Measurements from ENCODE around the gene ANKLE1. TPM values are rescaled to one million over a fixed set of nuclear protein-coding genes. Genes with fewer than 3 reads are reported as not detected.
"Not testable (repeated sequence)": the region's sequence is repeated elsewhere in the genome, so short reads cannot be mapped to it uniquely, and the experiment has no call there.

The ANKLE1 gene
- total RNA-seq, 1 donor from 2014 or later: 4.9 TPM

DNA sequence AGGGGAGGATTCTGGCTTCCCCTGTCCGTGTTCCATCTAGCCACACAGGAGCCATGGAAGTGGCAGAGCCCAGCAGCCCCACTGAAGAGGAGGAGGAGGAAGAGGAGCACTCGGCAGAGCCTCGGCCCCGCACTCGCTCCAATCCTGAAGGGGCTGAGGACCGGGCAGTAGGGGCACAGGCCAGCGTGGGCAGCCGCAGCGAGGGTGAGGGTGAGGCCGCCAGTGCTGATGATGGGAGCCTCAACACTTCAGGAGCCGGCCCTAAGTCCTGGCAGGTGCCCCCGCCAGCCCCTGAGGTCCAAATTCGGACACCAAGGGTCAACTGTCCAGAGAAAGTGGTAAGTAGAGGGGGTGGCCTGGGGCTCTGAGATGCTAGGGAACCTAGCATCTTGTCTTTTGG, 12.9 kb upstream of the ANKLE1 start:
- H3K36me3 Mint-ChIP-seq (ENCODE audit: low read depth): peaks cover 3% of the 10 kb centered on the region
- H3K4me3 Mint-ChIP-seq: peak overlapping the region; percentile 78
- no peak for DNase-seq (ENCODE audit: low read depth, low spot score)
- peaks cover 5% of the 10 kb centered on the region for H3K9me3 Mint-ChIP-seq
- peaks cover 14% of the 10 kb centered on the region for H3K4me1 Mint-ChIP-seq
- peaks cover 2% of the 10 kb centered on the region for H3K27me3 Mint-ChIP-seq (ENCODE audit: low read depth)
- no peak overlapping the region for H3K27ac Mint-ChIP-seq (ENCODE audit: unreplicated experiment)
- TF ChIP-seq, protein P1, sequence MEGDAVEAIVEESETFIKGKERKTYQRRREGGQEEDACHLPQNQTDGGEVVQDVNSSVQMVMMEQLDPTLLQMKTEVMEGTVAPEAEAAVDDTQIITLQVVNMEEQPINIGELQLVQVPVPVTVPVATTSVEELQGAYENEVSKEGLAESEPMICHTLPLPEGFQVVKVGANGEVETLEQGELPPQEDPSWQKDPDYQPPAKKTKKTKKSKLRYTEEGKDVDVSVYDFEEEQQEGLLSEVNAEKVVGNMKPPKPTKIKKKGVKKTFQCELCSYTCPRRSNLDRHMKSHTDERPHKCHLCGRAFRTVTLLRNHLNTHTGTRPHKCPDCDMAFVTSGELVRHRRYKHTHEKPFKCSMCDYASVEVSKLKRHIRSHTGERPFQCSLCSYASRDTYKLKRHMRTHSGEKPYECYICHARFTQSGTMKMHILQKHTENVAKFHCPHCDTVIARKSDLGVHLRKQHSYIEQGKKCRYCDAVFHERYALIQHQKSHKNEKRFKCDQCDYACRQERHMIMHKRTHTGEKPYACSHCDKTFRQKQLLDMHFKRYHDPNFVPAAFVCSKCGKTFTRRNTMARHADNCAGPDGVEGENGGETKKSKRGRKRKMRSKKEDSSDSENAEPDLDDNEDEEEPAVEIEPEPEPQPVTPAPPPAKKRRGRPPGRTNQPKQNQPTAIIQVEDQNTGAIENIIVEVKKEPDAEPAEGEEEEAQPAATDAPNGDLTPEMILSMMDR (conservative IDR thresholded peaks at IDR 0.05): no peak

DNA sequence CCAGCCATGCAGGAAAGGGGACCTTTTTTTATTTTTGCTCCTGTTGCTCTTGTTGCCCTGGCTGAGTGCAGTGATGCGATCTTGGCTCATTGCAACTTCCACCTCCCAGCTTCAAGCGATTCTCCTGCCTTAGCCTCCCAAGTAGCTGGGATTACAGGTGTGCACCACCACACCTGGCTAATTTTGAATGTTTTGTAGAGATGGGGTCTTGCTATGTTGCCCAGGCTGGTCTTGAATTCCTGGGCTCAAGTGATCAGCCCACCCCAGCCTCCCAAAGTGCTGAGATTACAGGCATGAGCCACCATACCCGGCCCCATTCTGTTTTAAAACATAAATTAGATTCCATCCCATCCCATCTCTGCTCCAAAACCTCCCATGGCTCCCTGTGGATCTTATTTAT, 6.8 kb upstream of the ANKLE1 start:
- peaks cover 11% of the 10 kb centered on the region for H3K36me3 Mint-ChIP-seq (ENCODE audit: low read depth)
- H3K4me1 Mint-ChIP-seq; DNase-seq (ENCODE audit: low read depth, low spot score); H3K27ac Mint-ChIP-seq (ENCODE audit: unreplicated experiment); H3K27me3 Mint-ChIP-seq (ENCODE audit: low read depth); H3K9me3 Mint-ChIP-seq; H3K4me3 Mint-ChIP-seq: not testable (repeated sequence)

DNA sequence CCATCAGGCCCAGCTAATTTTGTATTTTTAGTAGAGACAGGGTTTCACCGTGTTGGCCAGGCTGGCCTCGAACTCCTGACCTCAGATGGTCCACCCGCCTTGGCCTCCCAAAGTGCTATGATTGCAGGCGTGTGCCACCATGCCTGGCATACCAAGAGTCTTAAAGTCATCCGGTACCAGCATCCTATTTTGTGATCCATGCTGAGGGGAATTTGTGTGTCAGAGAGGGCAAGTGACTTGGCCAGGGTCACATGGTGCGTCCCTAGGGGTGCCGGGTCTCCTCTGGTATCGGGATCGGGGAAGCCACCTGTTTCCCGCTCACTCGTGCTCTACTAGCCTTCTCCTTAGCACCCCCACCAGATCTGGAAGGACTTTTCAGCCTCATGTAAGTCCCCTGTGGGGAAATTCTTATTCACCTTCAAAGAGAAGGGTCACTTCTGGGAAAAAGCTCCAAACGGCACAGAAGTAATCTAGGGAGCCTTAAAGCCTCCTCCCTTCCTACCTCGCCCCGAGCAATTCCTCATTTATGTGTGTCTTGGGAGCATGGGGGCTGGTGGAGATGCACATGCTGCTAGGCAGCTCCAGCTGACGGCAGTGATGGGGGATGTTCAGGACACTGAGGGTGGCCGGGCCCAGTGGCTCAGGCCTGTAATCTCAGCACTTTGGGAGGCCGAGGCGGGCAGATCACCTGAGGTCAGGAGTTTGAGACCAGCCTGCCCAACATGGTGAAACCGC, 6.1 kb upstream of the ANKLE1 start:
- Mint-ChIP-seq H3K27ac (ENCODE audit: unreplicated experiment) (no peak overlapping the region), H3K9me3 (no peaks in the 10 kb centered on the region), H3K27me3 (ENCODE audit: low read depth) (no peaks in the 10 kb centered on the region), H3K4me1 (no peaks in the 10 kb centered on the region), H3K4me3 (peak overlapping the region; percentile 35), H3K36me3 (ENCODE audit: low read depth) (peaks cover 9% of the 10 kb centered on the region)
- TF ChIP-seq, protein P1 (conservative IDR thresholded peaks at IDR 0.05): no peak
- no peak for DNase-seq (ENCODE audit: low read depth, low spot score)

DNA sequence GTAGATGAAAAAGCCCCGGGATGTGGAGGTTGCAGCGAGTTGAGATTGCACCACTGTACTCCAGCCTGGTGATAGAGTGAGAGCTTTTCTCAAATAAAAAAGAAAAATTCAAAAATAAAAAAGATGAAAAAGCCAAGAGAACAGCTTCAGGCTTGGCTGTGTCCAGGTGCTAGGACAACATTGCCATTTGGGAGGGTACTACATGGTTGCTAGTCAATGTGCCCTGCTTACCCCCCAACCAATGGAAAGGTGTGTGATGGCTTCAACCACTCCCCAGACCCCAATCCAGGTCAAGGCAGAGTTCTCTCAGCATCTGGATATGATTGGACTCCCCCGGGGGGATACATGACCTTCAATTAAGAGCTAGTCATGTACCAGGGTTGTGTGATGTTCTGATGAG, 2.3 kb upstream of the ANKLE1 start:
- H3K27me3 Mint-ChIP-seq (ENCODE audit: low read depth): peaks cover 14% of the 10 kb centered on the region
- TF ChIP-seq, protein P1 (conservative IDR thresholded peaks at IDR 0.05): no peak
- H3K36me3 Mint-ChIP-seq (ENCODE audit: low read depth): peaks cover 9% of the 10 kb centered on the region
- no peak overlapping the region for H3K27ac Mint-ChIP-seq (ENCODE audit: unreplicated experiment)
- H3K9me3 Mint-ChIP-seq: no peaks in the 10 kb centered on the region
- peaks cover 6% of the 10 kb centered on the region for H3K4me1 Mint-ChIP-seq
- H3K4me3 Mint-ChIP-seq: no peak overlapping the region
- DNase-seq (ENCODE audit: low read depth, low spot score): no peak

DNA sequence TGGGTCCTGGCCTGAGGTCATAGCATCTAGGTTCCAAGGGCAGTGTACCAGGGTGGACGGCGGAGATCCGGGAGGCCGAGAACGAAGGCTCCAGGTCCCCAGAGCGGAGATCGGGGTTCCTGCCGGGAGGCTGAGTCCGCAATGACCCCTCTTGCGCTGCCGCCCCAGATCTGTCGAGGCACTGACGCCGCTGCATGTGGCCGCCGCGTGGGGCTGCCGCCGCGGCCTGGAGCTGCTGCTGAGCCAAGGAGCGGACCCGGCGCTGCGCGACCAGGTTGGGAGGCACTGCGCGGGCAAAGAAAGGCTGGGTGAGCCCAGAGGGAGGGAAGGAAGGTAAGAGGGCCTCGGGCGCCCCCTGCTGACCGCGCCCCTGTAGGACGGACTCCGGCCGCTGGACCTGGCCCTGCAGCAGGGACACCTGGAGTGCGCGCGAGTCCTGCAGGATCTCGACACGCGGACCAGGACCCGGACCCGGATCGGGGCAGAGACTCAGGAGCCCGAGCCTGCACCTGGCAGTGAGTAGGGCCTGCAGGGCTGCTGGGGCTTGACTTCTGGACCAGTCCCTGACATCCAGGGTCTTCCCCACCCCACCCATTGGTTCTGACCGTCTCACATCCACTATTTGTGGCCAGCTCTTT, 906 bp downstream of the ANKLE1 start:
- TF ChIP-seq, protein P1 (conservative IDR thresholded peaks at IDR 0.05): peak; percentile 94
- DNase-seq (ENCODE audit: low read depth, low spot score): peak; percentile 90
- Mint-ChIP-seq H3K9me3 (no peaks in the 10 kb centered on the region), H3K27ac (ENCODE audit: unreplicated experiment) (no peak overlapping the region), H3K36me3 (ENCODE audit: low read depth) (no peaks in the 10 kb centered on the region), H3K4me1 (peaks cover 6% of the 10 kb centered on the region), H3K27me3 (ENCODE audit: low read depth) (peaks cover 14% of the 10 kb centered on the region), H3K4me3 (peak overlapping the region; percentile 59)

DNA sequence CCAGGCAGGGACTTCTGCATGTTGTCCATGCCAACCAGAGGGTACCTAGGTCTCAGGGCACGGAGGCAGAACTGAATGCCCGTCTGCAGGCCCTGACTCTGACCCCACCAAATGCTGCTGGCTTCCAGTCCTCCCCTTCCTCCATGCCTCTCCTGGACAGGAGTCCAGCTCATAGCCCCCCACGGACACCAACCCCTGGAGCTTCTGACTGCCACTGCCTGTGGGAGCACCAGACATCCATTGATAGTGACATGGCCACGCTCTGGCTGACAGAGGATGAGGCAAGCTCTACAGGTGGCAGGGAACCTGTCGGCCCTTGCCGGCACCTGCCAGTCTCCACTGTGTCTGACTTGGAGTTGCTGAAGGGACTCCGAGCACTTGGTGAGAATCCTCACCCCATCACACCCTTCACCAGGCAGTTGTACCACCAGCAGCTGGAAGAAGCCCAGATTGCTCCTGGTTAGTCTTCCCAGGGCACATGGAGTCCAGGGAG, 1.8 kb downstream of the ANKLE1 start:
- Mint-ChIP-seq H3K27me3 (ENCODE audit: low read depth) (peaks cover 14% of the 10 kb centered on the region), H3K9me3 (no peaks in the 10 kb centered on the region), H3K4me3 (peak overlapping the region; percentile 15), H3K27ac (ENCODE audit: unreplicated experiment) (no peak overlapping the region), H3K4me1 (peaks cover 6% of the 10 kb centered on the region), H3K36me3 (ENCODE audit: low read depth) (no peaks in the 10 kb centered on the region)
- DNase-seq (ENCODE audit: low read depth, low spot score): no peak
- TF ChIP-seq, protein P1 (conservative IDR thresholded peaks at IDR 0.05): no peak

Data from neural crest cell (in vitro differentiated cells).